Activated CD4-positive, alpha-beta memory T cell treated with anti-CD3 and anti-CD28 coated beads, Interleukin-2, amount 10 ng/mL, durations not matched to agents 7 days and 5 days (primary cell): ENCODE data around the gene KLHDC10. TPM values are rescaled to one million over a fixed set of nuclear protein-coding genes. Genes with fewer than 3 reads are reported as not detected.
A peak's percentile ranks its signal among the peaks of the same experiment; 100 is the strongest.

ENCODE experiments used
- CTCF ChIA-PET: fragments of 350-600 bp; sonication (Branson Sonifier 250); formaldehyde crosslinking; loops from one replicate; lab custom pipeline; 2021; ENCODE audit warnings: antibody characterized with exemption, inconsistent platforms; lab: Charles Lee
- POLR2A ChIA-PET: fragments of 350-600 bp; sonication (Branson Sonifier 250); formaldehyde crosslinking; loops from one replicate; lab custom pipeline; 2021; ENCODE audit warnings: antibody characterized with exemption; lab: Charles Lee
- DNase-seq: peaks from one replicate; pipeline ENCODE4 v3.0.0-alpha.2; 2020
- H3K27ac Mint-ChIP-seq: one replicate; pipeline ENCODE4 v1.8.0; 2021; ENCODE audit warnings: mild to moderate bottlenecking, mixed read lengths
- H3K27me3 Mint-ChIP-seq: one replicate; pipeline ENCODE4 v1.8.0; 2021; ENCODE audit warnings: mixed read lengths
- H3K36me3 Mint-ChIP-seq: one replicate; pipeline ENCODE4 v1.8.0; 2021; ENCODE audit warnings: low read depth, mixed read lengths
- H3K4me1 Mint-ChIP-seq: one replicate; pipeline ENCODE4 v1.8.0; 2021; ENCODE audit warnings: mixed read lengths
- H3K4me3 Mint-ChIP-seq: one replicate; pipeline ENCODE4 v1.8.0; 2021; ENCODE audit warnings: mild to moderate bottlenecking, mixed read lengths
- H3K9me3 Mint-ChIP-seq: one replicate; pipeline ENCODE4 v1.8.0; 2021; ENCODE audit warnings: mixed read lengths
- total RNA-seq, 2 experiments: library from RNA; stranded (reverse); gene quantifications; one replicate each; pipeline ENCODE4 v1.2.3, GENCODE V29; 2021

The KLHDC10 gene
- total RNA-seq, 2 experiments from 2014 or later: 15.5 to 17.3 TPM

DNA sequence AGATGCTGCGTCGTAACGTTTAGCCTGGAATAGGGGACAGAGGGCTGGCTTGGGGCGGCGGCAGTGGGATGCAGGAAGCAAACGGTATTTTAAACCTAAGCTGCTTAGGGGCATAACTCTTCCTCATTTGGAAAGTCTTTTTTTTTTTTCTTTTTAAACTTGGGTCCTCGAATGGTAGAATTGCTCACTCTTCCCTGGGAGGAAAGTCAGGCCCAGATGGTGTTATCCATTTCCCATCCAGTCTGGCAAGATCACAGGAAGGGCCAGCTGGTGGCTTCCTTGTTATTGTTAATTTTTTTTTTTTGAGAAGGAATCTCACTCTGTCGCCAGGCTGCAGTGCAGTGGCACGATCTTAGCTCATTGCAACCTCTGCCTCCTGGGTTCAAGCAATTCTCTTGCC is 78.2 kb downstream of the KLHDC10 start:
- Mint-ChIP-seq H3K4me1 (no peaks in the 10 kb centered on the region), H3K9me3 (no peaks in the 10 kb centered on the region), H3K27ac (no peak overlapping the region), H3K27me3 (peaks cover 9% of the 10 kb centered on the region), H3K36me3 (no peaks in the 10 kb centered on the region), H3K4me3 (no peak overlapping the region)
- ChIA-PET CTCF (no interaction called here), POLR2A (interaction anchor here (1.6 kb wide), 1 partner anchor 57 kb away, joined by 4 read pairs; the partner anchor contains the start of gene TMEM209)
- DNase-seq: no peak

DNA sequence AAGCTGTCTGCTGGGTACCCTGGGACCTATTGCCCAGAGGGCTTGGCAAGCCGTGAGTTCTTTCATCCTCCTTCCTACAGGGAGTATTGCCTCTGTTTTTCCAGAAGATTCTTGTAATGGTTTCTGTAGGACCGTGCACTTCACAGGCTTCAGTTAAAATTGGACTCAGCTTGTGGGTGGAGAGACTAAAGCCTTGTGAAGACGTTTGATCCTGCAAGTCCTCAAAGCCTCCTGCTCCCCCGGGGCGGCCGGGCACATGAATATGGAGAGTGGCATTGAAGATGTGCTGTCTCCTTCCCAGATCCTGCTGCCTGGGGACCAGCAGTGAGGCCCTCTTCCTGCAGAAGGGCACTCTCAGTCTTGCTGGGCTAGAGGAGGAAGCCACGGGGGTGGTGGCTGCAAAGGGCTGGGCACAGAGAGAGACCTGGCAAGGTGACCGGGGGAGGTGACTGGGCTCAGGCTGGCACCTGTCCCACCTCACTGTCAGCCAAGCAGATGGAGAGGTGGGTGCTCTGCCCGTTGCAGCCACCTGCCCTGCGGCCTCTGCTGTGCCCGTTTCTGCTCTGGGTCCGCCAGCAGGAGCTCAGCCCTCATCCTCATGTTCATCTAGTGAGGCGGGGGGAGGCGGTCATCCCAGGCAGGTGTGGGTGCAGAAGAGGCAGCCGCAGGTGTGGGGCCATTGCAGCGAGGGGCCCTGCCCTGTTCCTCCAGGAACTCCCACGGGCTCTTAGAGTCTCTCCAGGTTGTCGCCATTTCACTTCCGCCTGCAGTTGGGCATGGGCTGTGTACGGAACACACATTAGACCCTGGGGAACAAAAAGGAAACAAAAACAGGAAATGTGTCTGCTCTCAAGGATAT is 79.2 kb downstream of the KLHDC10 start:
- H3K4me1 Mint-ChIP-seq: no peaks in the 10 kb centered on the region
- peaks cover 9% of the 10 kb centered on the region for H3K27me3 Mint-ChIP-seq
- H3K9me3 Mint-ChIP-seq: no peaks in the 10 kb centered on the region
- ChIA-PET CTCF (no interaction called here), POLR2A (no interaction called here)
- DNase-seq: peak; percentile 9
- no peak overlapping the region for H3K27ac Mint-ChIP-seq
- no peak overlapping the region for H3K4me3 Mint-ChIP-seq
- no peaks in the 10 kb centered on the region for H3K36me3 Mint-ChIP-seq

DNA sequence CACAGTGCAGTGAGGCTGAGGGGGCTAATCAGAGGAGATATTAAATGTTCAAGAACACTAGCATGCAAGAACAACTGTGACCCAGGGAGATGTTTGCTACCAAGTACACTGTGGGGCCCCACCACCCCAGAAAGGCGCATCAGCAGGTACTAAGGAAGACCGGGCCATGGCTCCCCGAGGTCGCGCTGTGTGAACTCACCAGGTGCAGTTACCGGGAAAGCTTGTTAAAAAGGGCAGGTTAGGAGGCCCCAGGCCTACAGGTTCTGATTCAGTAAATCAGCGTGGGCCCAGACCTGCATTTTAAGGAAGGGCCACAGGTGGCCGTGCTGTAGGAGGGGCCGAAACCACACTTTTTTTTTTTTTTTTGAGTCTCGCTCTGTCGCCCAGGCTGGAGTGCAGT is 80.3 kb downstream of the KLHDC10 start:
- peak overlapping the region; percentile 58 for H3K27ac Mint-ChIP-seq
- no peak overlapping the region for H3K4me3 Mint-ChIP-seq
- CTCF ChIA-PET: no interaction called here
- POLR2A ChIA-PET: no interaction called here
- peak; percentile 6 for DNase-seq
- no peaks in the 10 kb centered on the region for H3K36me3 Mint-ChIP-seq
- H3K27me3 Mint-ChIP-seq: peaks cover 7% of the 10 kb centered on the region
- H3K4me1 Mint-ChIP-seq: no peaks in the 10 kb centered on the region
- no peaks in the 10 kb centered on the region for H3K9me3 Mint-ChIP-seq

DNA sequence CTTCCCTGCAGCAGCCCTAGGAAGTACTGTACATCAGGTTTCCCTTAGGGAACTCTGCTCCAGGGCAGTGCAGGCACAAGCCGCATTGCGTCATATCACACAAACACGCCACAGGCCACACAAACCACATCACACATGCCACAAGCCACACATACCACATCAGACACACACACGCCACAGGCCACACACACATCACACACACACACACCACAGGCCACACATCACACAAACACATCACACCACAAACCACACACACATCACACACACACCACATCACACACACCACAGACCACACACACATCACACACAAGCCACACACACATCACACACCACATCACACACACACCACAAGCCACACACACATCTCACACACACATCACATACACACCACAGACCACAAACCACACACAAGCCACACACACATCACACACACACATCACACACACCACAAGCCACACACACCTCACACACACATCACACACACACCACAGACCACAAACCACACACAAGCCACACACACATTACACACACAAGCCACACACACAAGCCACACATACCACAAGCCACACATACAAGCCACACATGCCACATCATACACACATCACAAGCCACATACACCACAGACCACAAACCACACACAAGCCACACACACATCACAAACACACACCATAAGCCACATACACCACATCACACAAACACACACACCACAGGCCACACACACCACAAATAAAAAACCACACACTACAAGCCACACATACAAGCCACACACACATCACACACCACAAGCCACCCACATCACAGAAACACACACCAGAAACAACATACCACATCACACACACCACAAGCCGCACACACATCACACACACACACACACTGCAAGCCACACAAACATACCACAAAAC is 81.5 kb downstream of the KLHDC10 start:
- DNase-seq: peak; percentile 34
- peaks cover 7% of the 10 kb centered on the region for H3K27me3 Mint-ChIP-seq
- H3K4me3 Mint-ChIP-seq: no peak overlapping the region
- H3K4me1 Mint-ChIP-seq: no peaks in the 10 kb centered on the region
- POLR2A ChIA-PET: no interaction called here
- no peaks in the 10 kb centered on the region for H3K36me3 Mint-ChIP-seq
- no peak overlapping the region for H3K27ac Mint-ChIP-seq
- H3K9me3 Mint-ChIP-seq: no peaks in the 10 kb centered on the region
- CTCF ChIA-PET: no interaction called here

DNA sequence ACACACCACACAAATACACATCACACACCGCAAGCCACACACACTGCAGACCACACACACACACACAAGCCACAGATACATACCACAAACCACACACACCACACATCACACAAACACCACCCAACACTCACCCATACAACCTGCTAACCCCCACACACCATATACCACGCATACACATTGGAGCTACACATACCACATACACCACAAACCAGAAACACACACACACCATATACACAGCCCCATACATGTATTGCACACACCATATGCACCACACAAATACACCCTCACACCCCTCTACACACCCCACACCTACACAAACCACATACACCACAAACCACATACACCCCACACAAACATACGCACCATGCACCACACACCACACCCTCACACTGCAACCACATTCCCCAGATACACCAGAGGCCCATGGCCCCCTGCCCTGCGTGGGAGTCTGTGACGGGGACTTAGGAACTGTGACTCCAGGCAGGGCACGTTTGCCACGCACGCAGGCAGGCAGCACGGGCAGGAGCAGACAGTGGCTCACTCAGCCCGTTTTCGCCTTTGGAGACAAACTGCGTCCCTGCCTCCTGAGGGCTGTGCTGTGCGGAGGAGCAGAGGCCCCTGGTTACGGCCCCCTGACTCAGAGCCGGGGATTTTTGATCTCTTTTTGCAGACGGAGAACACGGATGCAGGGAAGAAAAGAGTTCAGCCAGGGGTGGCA is 82.3 kb downstream of the KLHDC10 start:
- Mint-ChIP-seq H3K9me3 (no peaks in the 10 kb centered on the region), H3K27ac (no peak overlapping the region), H3K4me1 (no peaks in the 10 kb centered on the region), H3K36me3 (peaks cover 2% of the 10 kb centered on the region), H3K4me3 (no peak overlapping the region), H3K27me3 (peaks cover 7% of the 10 kb centered on the region)
- DNase-seq: peak; percentile 15
- POLR2A ChIA-PET: interaction anchor here (1.2 to 1.8 kb wide), 2 partner anchors 13 to 53 kb away, joined by 3 to 6 read pairs; partner anchors contain the start of gene TMEM209
- CTCF ChIA-PET: interaction anchor here (0.9 kb wide), 1 partner anchor 18 kb away, joined by 3 read pairs; no protein-coding TSS in a partner anchor

DNA sequence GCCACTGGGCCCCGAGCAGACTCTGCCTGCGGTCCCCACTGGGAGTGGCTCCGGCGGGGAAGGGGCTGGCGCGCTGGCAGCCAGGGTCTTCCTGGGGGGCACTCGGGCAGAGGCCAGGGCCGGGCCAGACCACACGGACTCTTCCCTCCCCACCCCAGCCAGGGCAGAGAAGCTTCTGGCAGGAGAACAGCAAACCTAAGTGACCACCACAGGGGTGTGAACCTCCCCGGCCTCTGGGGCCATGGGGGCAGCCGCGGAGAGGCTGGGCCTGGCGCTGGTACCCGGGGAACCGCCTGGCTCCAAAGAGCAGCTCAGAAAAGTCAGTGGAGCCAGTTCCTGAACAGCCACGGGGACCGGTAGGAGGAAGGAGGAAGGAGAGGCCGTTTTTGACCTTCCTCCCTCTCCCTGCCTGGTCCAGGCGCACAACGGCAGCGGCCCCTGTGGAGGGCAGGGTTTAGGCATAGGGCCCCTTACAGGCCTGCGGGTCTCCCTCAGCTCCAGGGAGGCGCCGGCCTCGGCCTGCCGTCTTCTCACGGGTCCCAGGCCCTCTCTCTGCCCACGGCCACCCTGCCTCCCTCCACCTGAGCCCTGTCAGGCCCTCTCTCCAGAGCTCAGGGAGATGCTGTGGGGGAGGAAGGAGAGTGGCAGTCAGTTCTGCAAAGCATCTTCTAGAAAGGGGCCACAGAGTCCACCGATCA is 83.0 kb downstream of the KLHDC10 start:
- CTCF ChIA-PET: interaction anchor here (0.9 kb wide), 1 partner anchor 18 kb away, joined by 3 read pairs; no protein-coding TSS in a partner anchor
- no peak overlapping the region for H3K4me3 Mint-ChIP-seq
- POLR2A ChIA-PET: interaction anchor here (1.2 to 1.8 kb wide), 2 partner anchors 14 to 52 kb away, joined by 3 to 6 read pairs; partner anchors contain the start of gene TMEM209
- no peak overlapping the region for H3K27ac Mint-ChIP-seq
- H3K27me3 Mint-ChIP-seq: peaks cover 3% of the 10 kb centered on the region
- H3K9me3 Mint-ChIP-seq: no peaks in the 10 kb centered on the region
- peak; percentile 14 for DNase-seq
- no peaks in the 10 kb centered on the region for H3K4me1 Mint-ChIP-seq
- H3K36me3 Mint-ChIP-seq: peaks cover 9% of the 10 kb centered on the region

DNA sequence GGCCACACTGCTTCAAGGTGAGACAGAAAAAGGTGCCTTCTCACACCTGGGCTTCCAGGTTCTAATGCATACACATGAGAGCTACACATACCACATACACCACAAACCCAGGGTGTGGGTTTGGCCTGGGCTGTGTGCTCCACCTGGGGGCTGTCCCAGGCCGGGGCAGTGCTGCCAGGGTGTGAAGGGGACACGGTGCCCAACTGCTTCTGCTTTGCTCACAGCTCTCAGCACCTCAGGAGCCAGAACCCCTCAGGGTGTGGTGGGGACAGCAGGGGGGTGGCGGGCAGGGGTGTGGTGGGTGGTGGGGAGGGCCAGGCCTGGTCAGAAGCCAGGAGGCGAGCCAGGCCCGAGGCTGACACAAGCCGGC is 83.8 kb downstream of the KLHDC10 start:
- H3K27me3 Mint-ChIP-seq: peaks cover 1% of the 10 kb centered on the region
- POLR2A ChIA-PET: interaction anchor here (1.8 kb wide), 1 partner anchor 15 kb away, joined by 6 read pairs; no protein-coding TSS in a partner anchor
- no peaks in the 10 kb centered on the region for H3K4me1 Mint-ChIP-seq

DNA sequence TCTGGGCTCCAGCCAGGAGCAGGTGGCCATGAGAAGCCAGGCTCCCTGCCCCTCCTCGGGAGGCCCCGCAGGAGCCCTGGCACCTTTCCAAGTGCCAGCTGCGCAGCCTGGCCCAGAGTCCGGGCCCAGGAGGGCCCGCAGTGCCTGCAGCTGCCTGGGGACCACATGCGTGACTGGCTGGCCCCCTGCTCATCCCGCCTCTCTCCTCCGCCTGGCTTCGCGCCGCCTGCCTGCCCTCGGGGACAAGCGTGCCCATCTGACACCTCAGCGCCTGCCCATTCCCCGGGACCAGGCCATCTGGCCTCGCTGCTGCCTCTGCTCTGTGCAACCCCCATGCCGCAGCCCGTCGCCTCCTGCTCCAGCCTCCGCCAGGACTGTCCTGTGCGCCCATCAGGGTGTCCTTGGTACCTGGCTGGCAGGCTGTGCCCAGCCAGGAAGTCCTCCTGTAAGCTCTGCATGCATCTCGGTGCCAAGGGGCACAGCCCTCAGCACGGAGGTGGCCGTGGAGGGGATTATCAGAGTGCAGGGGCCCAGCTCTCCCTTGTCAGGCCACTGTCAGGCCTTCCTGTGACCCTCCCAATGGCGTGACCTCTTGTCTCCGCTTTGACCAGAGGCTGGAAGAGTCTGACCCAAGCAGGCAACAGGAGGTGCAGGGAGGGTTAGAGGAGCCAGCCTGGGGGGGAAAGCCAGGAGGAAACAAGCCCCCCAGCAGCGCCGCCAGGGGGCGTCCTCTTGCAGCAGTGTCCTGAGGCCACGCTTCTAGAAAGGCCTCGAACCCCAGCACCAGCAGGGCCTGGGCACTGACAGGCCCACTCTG is 84.4 kb downstream of the KLHDC10 start:
- no peaks in the 10 kb centered on the region for H3K9me3 Mint-ChIP-seq
- H3K27ac Mint-ChIP-seq: no peak overlapping the region
- peaks cover 21% of the 10 kb centered on the region for H3K36me3 Mint-ChIP-seq
- no peaks in the 10 kb centered on the region for H3K4me1 Mint-ChIP-seq
- DNase-seq: peak; percentile 12
- ChIA-PET POLR2A (no interaction called here), CTCF (no interaction called here)
- H3K27me3 Mint-ChIP-seq: no peaks in the 10 kb centered on the region
- no peak overlapping the region for H3K4me3 Mint-ChIP-seq

More for the DNA sequence above, 83.8 kb downstream of the KLHDC10 start:
- peak; percentile 10 for DNase-seq
- Mint-ChIP-seq H3K9me3 (no peaks in the 10 kb centered on the region), H3K4me3 (no peak overlapping the region), H3K36me3 (peaks cover 15% of the 10 kb centered on the region), H3K27ac (no peak overlapping the region)
- CTCF ChIA-PET: no interaction called here

DNA sequence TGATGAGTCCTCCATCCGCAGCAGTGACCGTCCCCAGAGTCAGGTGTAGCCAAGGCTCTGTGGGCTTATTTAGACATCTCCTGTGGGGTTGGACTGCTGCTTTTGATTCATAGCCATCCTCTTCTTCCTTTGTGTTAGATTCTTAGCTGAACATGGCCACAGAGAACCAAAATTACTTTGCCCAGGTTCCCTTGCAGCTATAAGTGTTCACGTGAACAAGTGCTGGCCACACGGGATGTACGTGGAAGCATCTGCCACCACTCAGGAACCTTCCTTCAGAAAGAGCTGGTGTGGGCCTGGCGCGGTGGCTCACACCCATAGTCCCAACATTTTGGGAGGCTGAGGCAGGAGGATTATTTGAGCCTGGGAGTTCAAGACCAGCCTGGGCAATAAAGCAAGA is 85.8 kb downstream of the KLHDC10 start:
- POLR2A ChIA-PET: no interaction called here
- H3K4me1 Mint-ChIP-seq: no peaks in the 10 kb centered on the region
- no peak overlapping the region for H3K27ac Mint-ChIP-seq
- CTCF ChIA-PET: no interaction called here
- no peaks in the 10 kb centered on the region for H3K27me3 Mint-ChIP-seq
- DNase-seq: no peak
- peaks cover 33% of the 10 kb centered on the region for H3K36me3 Mint-ChIP-seq
- H3K4me3 Mint-ChIP-seq: no peak overlapping the region
- H3K9me3 Mint-ChIP-seq: no peaks in the 10 kb centered on the region

DNA sequence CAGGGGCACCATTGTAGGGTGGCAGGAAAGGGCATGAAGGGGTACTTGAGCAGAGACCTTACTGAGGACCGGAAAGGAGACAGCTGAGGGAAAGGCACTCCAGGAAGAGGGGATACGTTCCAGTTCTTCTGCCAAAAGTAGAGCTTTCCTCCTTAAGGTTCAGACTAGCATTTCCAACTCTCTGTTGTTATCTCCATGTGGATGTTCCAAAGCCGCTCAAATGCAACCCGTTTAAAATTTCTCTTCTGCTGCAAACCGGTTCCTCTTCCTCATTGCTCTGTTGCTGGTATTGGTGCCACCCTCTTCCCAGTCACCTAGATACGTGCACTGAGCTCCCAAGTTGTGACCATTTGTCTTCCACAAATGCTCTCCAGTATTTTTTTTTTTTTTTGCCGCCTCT is 87.4 kb downstream of the KLHDC10 start:
- no peaks in the 10 kb centered on the region for H3K9me3 Mint-ChIP-seq
- peaks cover 46% of the 10 kb centered on the region for H3K36me3 Mint-ChIP-seq
- no peak for DNase-seq
- H3K27ac Mint-ChIP-seq: no peak overlapping the region
- H3K4me1 Mint-ChIP-seq: no peaks in the 10 kb centered on the region
- POLR2A ChIA-PET: no interaction called here
- H3K4me3 Mint-ChIP-seq: no peak overlapping the region
- CTCF ChIA-PET: no interaction called here
- H3K27me3 Mint-ChIP-seq: no peaks in the 10 kb centered on the region

DNA sequence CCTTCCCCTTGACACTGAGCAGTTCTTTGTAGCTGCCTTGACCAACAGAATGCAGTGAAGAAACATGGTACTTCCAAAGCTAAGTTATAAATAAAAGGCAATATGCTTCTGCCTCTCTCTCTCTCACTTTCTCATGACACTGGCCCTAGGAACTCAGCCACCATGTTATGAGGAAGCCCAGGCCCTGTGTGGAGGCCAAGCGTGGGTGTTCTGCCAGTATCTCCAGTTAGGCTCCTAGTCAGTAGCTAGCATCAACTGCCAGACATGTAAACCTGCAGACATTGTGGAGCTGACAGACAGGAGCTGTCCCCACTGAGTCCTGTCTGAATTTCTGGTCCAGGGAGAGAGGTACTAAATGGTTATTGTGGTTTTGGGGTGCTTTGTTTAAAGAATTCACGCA is 89.7 kb downstream of the KLHDC10 start:
- H3K27me3 Mint-ChIP-seq: no peaks in the 10 kb centered on the region
- H3K4me1 Mint-ChIP-seq: no peaks in the 10 kb centered on the region
- peaks cover 63% of the 10 kb centered on the region for H3K36me3 Mint-ChIP-seq
- ChIA-PET POLR2A (interaction anchor here (1.1 kb wide), 1 partner anchor 45 kb away, joined by 3 read pairs; no protein-coding TSS in a partner anchor), CTCF (no interaction called here)
- no peak overlapping the region for H3K4me3 Mint-ChIP-seq
- H3K9me3 Mint-ChIP-seq: no peaks in the 10 kb centered on the region
- DNase-seq: no peak
- no peak overlapping the region for H3K27ac Mint-ChIP-seq
